HepG2 (cell line): ENCODE measurements around the gene NRBP1. TPM values are rescaled to one million over a fixed set of nuclear protein-coding genes. Genes with fewer than 3 reads are reported as not detected.

Experiments
- ARID4A ChIP-seq: sonication (generic); formaldehyde crosslinking; IDR thresholded peaks from 2 replicates; pipeline ENCODE4 v1.5.0; 2020; ENCODE audit warnings: mild to moderate bottlenecking, missing genetic modification reagents, borderline replicate concordance
- FOXM1 ChIP-seq: sonication (generic); formaldehyde crosslinking; IDR thresholded peaks from 2 replicates; pipeline ENCODE4 v1.5.0; 2020; ENCODE audit warnings: missing genetic modification reagents
- JARID2 ChIP-seq: sonication (generic); formaldehyde crosslinking; IDR thresholded peaks from 2 replicates; pipeline ENCODE4 v1.8.1; 2023; ENCODE audit warnings: missing genetic modification reagents, inconsistent platforms; ENCODE audit not compliant: insufficient replicate concordance
- NCOA1 ChIP-seq: sonication (generic); formaldehyde crosslinking; IDR thresholded peaks from 2 replicates; pipeline ENCODE4 v1.9.0; 2021; ENCODE audit warnings: missing genetic modification reagents
- ONECUT2 ChIP-seq: sonication (generic); formaldehyde crosslinking; IDR thresholded peaks from 2 replicates; pipeline ENCODE4 v1.4.0; 2020; ENCODE audit warnings: missing genetic modification reagents
- PBX2 ChIP-seq: IDR thresholded peaks from 2 replicates; pipeline ENCODE4 v1.6.1; 2016; ENCODE audit warnings: control low read depth
- PHF5A ChIP-seq: IDR thresholded peaks from one replicate; pipeline ENCODE4 v1.6.1; 2018; ENCODE audit warnings: low read depth, missing genetic modification reagents; ENCODE audit not compliant: unreplicated experiment
- RXRA ChIP-seq: sonication (generic); formaldehyde crosslinking; IDR thresholded peaks from 2 replicates; pipeline ENCODE4 v1.5.1; 2020; ENCODE audit warnings: missing genetic modification reagents
- SP2 ChIP-seq: sonication (generic); formaldehyde crosslinking; IDR thresholded peaks from 2 replicates; pipeline ENCODE4 v1.5.1; 2020; ENCODE audit warnings: mild to moderate bottlenecking, missing genetic modification reagents
- SRF ChIP-seq: IDR thresholded peaks from 2 replicates; pipeline ENCODE4 v1.6.1; 2011; ENCODE audit warnings: mild to moderate bottlenecking, low read depth, low read length, moderate library complexity
- ZNF124 ChIP-seq: sonication (generic); formaldehyde crosslinking; IDR thresholded peaks from 2 replicates; pipeline ENCODE4 v1.4.0; 2020; ENCODE audit warnings: missing genetic modification reagents
- ZNF577 ChIP-seq: sonication (generic); formaldehyde crosslinking; IDR thresholded peaks from 2 replicates; pipeline ENCODE4 v1.4.0; 2020; ENCODE audit warnings: mild to moderate bottlenecking, low read depth, missing genetic modification reagents, borderline replicate concordance
- ZNF629 ChIP-seq: sonication (generic); formaldehyde crosslinking; conservative IDR thresholded peaks from 2 replicates; pipeline ENCODE4 v1.5.0; 2020; ENCODE audit warnings: missing genetic modification reagents
- ZNF670 ChIP-seq: sonication (generic); formaldehyde crosslinking; IDR thresholded peaks from 2 replicates; pipeline ENCODE4 v1.8.0; 2022; ENCODE audit warnings: mild to moderate bottlenecking, missing genetic modification reagents, borderline replicate concordance
- ZNF776 ChIP-seq: sonication (generic); formaldehyde crosslinking; IDR thresholded peaks from 2 replicates; pipeline ENCODE4 v1.4.0; 2020; ENCODE audit warnings: mild to moderate bottlenecking, missing genetic modification reagents
- polyA plus RNA-seq, 8 experiments: library from polyadenylated mRNA; depleted of rRNA in 3 of 8; stranded (reverse) in 7 of 8; unstranded in 1 of 8; fragments of >200 nt; fragmentation: Illumina TruSeq in 4 of 8; extraction: Trizol in 4 of 8; gene quantifications; 2 replicates each; pipeline versions ENCODE4 v1.2.1 to v1.2.3, GENCODE V29; 2011 to 2016; ENCODE audit warnings: low read depth in 4 of 8, missing spikeins in 1 of 8, mixed read lengths in 1 of 8; ENCODE audit not compliant: insufficient read depth in 1 of 8
- total RNA-seq, 5 experiments: library from RNA; depleted of rRNA; stranded (reverse); fragments of >200 nt; fragmentation: Illumina TruSeq; extraction: Trizol; gene quantifications; 2 replicates each; pipeline ENCODE4 v1.2.3, GENCODE V29; 2016; ENCODE audit warnings: low read depth in 1 of 5
- TF ChIP-seq, protein P1 (sequence below): sonication (generic); formaldehyde crosslinking; IDR thresholded peaks from 2 replicates; pipeline ENCODE4 v1.4.0; 2020; ENCODE audit warnings: missing genetic modification reagents, borderline replicate concordance

Gene NRBP1
- total and polyA plus RNA-seq, 2 of the 13 experiments (the other 11 are each of a cell fraction or from before 2014, with no cell fraction given): 165 to 240 TPM

GRCh38 chr2:27489498-27490397 lies 61.3 kb downstream of the NRBP1 start, which contains the start of gene IFT172 (continued):
- no peak; the same call in none of the 2 replicates for TF ChIP-seq PBX2
- TF ChIP-seq SRF: no peak
- no peak for TF ChIP-seq NCOA1 (CRISPR knock-in tag)
- no peak for TF ChIP-seq ZNF629
- TF ChIP-seq JARID2: no peak
- peak; percentile 82 for TF ChIP-seq PHF5A (CRISPR knock-in tag)
- no peak for TF ChIP-seq SP2 (CRISPR knock-in tag)
- TF ChIP-seq ONECUT2 (CRISPR knock-in tag): no peak
- no peak; the same call in 1 of the 2 replicates for TF ChIP-seq ZNF670 (CRISPR knock-in tag)
- TF ChIP-seq ZNF577 (CRISPR knock-in tag): no peak
- no peak for TF ChIP-seq ZNF124 (CRISPR knock-in tag)
- TF ChIP-seq FOXM1 (CRISPR knock-in tag): no peak
- peak; percentile 85 for TF ChIP-seq RXRA
- TF ChIP-seq, protein P1, sequence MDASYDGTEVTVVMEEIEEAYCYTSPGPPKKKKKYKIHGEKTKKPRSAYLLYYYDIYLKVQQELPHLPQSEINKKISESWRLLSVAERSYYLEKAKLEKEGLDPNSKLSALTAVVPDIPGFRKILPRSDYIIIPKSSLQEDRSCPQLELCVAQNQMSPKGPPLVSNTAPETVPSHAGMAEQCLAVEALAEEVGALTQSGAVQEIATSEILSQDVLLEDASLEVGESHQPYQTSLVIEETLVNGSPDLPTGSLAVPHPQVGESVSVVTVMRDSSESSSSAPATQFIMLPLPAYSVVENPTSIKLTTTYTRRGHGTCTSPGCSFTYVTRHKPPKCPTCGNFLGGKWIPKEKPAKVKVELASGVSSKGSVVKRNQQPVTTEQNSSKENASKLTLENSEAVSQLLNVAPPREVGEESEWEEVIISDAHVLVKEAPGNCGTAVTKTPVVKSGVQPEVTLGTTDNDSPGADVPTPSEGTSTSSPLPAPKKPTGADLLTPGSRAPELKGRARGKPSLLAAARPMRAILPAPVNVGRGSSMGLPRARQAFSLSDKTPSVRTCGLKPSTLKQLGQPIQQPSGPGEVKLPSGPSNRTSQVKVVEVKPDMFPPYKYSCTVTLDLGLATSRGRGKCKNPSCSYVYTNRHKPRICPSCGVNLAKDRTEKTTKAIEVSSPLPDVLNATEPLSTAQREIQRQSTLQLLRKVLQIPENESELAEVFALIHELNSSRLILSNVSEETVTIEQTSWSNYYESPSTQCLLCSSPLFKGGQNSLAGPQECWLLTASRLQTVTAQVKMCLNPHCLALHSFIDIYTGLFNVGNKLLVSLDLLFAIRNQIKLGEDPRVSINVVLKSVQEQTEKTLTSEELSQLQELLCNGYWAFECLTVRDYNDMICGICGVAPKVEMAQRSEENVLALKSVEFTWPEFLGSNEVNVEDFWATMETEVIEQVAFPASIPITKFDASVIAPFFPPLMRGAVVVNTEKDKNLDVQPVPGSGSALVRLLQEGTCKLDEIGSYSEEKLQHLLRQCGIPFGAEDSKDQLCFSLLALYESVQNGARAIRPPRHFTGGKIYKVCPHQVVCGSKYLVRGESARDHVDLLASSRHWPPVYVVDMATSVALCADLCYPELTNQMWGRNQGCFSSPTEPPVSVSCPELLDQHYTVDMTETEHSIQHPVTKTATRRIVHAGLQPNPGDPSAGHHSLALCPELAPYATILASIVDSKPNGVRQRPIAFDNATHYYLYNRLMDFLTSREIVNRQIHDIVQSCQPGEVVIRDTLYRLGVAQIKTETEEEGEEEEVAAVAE (CRISPR knock-in tag): peak; percentile 76
- no peak for TF ChIP-seq ZNF776 (CRISPR knock-in tag)
- peak; percentile 99 for TF ChIP-seq ARID4A (CRISPR knock-in tag)
